ENCODE measurements around the gene KANSL3.
"Not testable (repeated sequence)": the region's sequence is repeated elsewhere in the genome, so short reads cannot be mapped to it uniquely, and the experiment has no call there.

The KANSL3 gene

DNA sequence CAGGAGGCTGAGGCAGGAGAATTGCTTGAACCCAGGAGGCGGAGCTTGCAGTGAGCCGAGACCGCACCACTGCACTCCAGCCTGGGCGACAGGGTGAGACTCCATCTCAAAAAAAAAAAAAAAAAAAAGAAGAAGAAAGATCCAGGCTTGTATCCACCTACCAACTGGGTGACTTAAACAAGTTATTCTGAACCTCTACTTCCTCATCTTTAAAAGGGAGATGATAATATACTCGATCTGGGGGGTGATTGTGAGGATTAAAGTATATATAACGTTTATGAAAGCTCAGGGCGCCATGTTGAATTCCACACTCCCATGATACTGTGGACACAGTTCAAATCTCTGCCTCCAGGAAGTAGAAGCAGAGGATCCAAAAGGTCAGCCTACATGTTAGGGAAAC is 16.7 kb upstream of the KANSL3 start:
- DNase-seq, result not testable (repeated sequence)

DNA sequence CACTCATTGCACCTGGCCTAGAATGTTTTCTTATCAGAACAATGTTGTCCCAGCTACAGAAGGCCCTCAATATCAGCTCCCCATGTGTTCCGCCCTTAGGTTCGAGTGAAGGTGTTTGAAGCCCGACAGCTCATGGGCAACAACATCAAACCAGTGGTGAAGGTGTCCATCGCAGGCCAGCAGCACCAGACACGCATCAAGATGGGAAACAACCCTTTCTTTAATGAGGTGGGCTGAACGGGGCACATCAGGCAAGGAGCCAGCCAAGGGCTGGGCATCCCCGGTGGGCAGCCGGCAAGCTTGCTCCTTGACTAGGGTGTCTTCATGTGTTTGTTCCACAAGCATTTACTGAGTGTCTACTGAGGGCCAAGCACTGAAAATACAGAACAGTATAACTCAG is 13.7 kb upstream of the KANSL3 start:
- no peak for DNase-seq

DNA sequence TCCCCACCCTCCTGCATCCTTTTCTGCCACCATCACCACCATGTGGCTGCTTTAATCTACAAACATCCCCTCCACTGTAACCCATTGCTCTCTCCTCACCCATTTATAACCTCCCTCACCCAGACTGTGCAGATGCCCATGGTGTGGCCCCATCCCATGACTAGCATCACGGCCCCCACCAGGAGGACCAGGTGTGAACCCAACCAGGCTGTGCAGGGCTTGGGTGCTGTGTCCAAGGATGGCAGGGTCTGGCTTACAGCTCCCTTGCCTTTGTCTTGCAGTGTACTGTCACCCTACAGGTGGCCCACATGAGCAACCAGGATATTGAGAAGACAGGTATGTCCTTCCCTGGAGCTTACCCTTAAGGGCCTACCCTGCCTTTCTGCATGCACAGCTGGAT is 11.2 kb upstream of the KANSL3 start:
- no peak for DNase-seq

DNA sequence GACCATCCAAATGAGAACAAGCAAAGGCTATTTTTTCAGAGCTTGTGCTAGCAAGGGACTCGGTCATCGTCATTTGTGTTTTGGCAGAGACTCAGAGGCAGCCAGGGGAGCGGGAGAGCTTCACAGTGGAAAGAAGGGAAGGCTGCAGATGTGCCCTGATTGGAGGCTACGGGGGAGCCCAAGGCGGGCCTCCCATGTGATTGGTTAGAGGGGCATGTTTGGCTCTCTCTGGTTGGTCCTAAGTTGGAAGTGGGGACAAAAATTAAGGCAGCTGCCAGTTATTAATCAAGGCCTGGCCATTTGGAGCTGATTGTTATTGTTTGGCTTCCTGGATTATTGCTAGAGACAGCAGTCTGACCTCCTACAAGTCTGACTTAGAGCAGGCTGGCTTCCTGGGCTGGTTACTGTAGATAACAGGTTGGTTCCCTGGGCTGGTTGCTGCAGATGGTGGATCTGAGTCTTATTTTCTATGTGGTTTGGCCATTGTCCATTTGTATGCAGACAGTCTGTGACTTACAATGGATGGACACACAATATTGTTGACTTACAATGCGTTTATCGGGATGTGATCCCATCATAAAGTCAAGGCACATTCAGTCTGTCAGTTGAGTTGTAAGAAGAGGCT is 10.3 kb upstream of the KANSL3 start:
- no peak for DNase-seq

DNA sequence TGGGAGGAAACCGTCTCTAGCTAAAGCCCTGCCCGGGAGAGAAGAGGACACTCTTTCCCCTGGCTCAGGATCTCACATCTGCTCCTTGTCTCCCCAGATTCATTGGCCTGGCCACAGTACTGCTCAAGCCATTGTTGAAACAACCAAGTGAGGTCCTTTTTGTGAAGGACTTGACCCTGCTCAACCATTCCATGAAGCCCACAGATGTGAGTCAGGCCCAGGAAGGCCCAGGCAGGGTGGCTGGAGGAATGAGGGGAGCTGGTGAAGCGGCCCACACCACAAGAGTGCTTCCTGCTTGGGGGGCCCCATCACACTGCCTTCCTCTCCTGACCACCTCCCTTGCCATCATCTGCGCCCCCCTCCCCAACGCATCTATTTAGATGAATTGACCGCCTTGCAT is 9.6 kb upstream of the KANSL3 start:
- no peak for DNase-seq

DNA sequence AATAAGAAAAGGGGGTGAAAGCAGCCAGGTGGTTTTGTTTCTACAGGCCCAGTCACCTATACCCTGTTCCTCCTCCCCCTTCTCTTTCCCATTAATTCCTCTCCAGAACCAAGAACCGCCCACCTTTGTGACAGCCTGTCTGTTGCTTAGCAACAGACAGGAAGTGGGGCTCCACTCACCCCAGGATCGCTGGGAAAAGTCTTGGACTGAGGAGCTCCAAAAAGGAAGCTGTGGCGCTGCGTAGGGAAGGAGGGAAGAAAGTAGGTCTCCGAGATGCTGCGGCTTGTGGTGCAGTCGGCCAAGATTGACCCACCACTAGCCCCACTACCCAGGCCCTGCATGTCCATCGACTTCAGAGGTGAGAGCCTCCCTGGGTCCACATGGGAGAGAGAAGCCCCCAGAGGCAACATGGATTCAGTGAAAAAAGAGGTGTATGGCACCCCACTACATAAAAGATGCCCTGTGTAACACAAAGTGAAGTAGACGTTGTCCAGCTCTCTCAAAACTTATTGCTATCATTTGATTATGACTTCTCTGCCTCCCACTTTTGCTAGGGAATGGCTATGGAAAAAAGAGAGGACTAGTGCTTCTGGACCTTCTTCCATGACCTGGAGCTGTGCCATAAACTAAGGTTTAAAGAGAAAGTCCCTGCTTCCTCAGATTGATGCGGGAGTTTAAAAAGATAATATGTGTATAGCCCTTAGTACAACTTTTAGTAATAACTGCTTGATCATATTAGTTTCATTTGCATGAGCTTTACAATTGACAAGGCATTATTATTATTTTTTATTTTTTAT is 4.7 kb upstream of the KANSL3 start, which contains the start of gene FER1L5:
Gene FER1L5, plus strand, starts transcription at position 201 of the 797 bp plus-strand sequence. Its CDS starts 73 bp downstream, at position 274.
- no peak for DNase-seq

DNA sequence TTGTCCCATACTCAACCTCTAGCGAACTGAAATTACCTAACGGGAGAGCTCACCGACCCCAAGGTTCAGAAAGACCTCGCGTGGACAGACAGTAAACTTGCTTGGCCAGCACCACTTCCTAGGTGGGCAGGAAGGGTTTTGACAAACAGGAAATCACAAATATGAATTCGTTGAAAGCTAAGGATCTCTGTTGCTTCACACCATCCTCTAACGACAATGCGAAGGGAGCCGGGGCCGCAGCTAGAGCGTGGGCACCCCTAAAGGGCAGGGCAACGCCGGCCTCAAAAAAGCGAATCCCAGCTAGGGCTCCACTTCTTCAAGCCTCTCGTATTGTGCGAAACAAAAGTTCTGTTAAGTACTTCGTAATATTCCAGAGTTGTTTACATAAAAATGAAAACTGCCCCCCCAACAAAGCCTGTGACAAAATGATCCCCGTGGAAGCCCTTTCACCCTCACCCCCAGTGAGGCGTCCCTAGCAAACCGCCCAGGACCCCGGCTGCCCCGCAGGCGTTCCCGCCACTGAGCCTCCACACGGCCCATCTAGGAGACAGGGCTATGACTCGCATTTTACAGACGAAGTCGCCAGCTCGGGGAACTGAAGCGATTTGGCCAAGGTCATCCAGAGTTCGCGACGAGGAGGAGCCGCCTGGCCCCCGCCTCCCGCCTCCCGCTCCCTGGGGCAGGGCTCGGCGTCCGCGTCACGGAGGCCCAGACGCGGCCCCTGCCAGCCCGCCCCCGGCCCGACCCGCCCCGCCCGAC is 548 bp downstream of the KANSL3 start:
- DNase-seq, result peak; percentile 80 to 86

DNA sequence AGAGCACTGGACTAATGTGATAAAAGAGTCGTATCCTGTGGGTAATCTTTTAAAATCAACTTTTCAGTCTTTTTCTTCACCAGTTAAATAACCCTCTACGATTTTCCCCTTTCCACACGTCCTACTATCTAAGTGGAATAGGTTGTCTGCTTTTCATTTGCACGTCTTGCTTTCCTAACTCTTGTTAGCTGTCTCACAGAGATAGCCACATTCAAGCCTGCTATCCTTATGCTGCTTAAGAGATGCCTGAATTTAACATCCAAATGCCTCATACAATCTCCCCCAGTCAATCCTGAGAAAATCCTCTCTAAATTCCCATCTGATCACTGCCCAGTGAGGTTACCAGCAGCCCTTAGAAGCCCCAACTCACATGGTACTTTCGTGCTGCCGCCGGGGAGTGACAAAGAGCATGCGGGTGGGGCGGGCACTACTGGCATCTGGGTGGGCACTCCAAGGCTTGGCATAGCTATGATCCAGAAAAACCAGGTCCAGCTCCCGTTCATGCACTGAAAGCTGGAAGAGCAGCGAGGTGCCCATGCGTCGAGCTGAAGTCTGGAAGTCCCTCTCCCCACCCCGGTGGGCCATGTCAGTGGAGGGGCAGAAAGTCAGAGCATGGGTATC is 1.5 kb downstream of the KANSL3 start:
- DNase-seq, result peak in 1 of 2 experiments; percentile 3

DNA sequence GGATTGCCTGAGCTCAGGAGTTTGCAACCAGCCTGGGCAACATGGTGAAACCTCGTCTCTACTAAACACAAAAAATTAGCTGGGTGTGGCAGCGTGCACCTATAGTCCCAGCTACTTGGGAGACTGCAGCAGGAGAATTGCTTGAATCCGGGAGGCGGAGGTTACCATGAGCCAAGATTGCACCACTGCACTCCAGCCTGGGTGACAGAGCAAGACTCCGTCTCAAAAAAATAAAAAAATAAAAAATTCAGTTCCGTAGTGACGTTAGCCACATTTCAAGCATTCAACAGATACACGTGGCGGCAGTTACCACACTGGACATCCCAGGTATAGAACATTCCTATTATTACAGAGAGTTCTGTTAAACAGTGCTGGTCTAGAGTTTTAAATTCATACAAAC is 4.5 kb downstream of the KANSL3 start:
- no peak for DNase-seq

DNA sequence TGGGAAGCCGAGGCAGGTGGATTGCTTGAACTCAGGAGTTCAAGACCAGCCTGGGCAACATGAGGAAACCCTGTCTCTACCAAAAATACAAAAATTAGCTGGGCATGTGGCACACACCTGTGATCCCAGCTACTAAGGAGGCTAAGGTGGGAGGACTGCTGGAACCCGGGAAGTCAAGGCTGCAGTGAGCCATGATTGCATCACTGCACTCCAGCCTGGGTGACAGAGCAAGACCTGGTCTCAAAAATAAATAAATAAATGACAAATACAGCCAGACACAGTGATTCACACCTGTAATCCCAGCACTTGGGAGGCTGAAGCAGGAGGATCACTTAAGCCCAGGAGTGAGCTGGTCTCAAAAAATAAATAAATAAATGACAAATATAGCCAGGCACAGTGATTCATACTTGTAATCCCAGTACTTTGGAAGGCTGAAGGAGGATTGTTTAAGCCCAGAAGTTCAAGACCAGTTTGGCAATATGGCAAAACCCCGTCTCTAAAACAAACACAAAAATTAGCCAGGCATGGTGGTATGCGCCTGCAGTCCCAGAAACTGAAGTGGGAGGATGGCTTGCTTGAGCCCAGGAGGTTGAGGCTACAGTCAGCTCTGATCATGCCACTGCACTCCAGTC is 6.2 kb downstream of the KANSL3 start:
- no peak for DNase-seq

DNA sequence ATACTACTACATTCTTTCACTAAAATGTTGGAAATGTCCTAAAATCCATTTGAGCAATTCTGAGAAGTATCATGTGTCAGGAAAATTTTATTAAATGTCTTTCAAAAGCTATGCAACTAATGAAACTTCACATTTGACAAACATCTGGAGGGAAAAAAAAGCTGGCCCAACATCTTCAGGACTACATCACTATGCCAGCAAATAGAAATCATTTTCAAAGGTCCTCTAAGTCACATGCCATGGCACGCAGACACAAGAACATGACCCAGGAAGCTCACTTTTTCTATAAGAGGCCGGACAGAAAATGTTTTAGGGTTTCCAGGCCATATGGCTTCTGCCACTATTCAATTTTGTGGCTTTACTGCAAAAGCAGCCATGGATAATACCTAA is 11.6 kb downstream of the KANSL3 start:
- DNase-seq, result no peak

DNA sequence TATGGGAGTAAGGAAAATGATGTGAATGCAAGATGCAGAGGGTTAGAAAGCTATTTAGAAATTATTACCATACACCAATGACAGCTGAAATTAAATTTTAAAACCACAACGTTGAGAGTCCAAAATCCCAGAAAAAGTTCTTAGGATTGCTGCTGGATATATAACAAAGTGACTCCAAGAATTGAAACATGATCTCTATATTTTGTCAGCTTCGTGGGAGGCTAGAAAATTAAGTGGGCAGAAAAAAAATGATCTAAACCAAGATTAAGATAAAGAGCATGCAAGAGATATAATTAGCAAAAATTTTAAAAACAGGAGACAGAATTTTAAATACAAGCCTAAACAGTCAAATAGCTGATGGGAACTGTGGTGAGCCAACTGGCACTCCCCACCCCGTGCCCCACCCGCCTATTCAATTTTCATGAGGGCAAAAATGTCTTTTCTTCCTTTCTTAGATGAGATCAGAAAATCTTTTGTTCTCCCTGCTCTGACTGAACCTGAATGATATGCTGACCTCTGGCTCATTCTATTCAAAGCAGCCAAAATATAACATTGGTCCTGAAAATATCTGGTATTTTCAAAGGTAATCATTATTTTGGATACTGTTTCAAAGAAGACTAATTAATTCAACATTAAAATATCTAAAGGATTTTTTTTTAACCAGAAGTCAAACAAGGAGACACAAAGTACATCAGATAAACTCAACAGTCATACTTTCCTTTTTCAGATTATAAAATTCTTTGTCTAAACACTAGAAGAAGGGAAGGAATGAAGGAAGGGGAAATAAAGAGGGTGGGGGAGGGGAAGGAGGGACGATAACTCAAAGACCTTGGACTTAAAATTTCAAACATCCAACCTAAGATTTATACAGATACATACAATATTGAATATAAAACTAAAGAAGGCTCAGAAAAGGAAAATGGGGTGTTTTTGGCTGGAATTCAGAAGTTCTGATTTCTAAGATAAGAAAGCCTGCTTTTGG is 12.2 kb downstream of the KANSL3 start:
- no peak for DNase-seq

DNA sequence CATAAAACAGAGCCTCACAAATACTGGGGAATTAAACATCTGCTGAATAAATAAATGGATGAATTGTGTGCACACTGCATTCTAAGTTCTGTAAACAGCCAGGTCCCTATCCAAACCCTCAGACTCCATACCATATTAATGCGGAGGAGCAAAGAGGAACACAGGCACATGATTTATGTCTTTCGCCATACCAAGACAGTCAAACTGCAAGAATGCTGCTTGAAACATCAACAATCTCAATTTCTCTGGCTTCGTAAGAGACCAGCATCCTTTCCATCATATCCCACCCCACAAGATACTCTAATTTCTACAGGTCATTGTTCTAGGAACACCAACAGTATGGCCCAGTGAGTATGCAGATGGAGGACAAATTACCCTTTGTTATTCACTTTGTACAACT is 15.0 kb downstream of the KANSL3 start:
- DNase-seq, result no peak

DNA sequence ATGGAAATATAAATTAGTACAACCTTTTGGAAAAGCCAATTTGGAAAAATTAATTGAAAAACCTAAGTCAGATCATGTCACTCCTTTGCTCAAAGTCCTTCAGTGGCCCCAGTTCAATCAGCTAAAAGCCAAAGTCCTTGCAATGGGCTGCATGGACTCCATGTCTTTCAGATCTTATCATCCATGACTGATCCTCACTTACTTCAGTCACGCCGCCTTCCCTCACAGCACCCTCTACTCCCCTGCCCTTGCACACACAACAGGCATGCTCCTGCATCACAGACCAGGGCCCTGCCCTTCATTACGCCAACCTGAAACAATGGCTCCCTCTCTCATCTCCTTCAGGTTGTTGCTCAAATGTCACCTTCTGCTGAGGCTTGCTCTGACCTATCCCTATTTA is 15.6 kb downstream of the KANSL3 start:
- DNase-seq, result no peak

DNA sequence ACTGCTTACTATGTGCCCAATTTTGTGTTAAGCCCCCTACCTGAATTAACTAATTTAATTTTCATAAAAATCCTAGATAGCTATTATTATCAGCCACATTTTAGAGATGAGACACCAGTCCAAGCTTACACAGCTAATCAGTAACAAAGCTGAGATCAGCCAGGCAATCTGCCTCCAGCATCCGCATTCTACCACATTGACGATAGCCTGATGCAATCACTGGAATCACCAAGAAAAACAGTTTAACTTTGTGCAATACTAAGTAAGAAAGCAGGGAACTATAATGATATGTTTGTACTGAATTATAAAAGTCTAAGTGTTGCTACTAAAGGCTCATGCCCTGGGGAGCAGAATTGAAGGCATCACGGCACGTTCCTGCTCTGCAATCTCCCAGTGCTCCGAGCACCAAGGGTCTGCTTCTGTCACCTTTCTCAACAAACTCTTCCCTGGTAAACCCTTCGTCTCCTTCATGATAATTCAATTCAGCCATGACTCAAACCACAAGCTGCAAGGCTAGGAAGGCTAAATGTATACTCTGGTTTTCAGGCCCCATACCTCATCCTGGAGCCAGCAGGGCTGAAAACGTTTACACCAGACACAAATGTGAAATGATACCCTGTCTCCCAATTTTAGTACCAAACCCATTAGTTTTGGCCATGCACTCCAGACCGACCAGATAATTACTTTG is 19.4 kb downstream of the KANSL3 start:
- no peak for DNase-seq

DNA sequence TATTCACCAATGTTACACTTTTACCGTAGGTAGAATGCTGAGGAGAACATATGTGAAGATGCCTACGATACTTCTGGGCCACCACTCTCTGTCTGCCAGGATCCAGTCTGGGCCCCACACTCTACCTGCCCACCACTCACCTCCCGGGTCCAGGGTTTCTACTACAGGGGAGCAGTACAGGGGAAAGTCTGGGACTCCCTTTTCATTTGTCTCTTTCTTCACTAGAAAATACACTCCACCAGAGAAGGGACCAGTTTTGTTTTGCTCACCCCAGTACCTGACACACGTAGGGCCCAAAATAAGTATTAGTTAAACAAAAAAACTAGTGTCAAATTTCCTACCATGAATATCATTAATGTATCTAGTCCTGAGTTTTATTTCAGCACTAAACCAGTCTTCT is 21.1 kb downstream of the KANSL3 start:
- DNase-seq, result no peak

DNA sequence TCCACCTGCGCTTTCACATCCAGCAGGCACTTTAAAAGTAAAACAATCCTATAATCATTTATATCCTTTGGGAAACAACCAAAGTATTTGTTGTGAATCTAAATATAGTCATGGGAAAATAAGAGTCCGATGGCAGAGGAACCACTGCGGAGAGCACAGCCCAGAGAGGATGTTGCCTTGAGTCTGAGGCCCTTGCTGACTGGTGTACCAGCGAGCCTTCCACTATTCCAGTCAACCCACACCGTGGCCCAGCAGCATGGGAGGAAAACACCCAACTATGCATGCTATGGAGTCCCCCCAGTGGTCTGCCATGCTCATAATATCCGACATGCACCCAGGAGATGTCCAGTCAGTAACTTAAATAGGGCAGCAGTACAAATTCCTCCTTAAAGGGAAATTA is 21.6 kb downstream of the KANSL3 start:
- no peak for DNase-seq

DNA sequence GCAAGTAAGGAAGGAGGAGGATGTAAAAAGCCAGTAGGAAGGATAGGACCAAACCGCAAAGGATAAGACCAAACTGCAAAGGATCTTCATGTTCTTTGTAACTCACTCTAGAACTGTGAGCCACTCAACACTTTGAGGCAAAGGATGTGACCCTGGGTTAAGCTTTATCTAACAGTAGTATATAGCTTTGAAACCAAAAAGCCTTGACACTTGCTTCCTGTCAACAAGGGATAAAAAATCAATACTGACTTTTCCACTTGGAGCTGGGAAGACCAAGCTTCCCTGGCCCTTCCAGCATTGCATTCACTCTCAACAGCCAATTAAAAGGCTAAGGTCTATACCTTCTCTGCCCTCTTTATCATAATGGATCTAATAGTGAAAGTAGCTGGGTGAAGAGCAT is 22.0 kb downstream of the KANSL3 start:
- no peak for DNase-seq

DNA sequence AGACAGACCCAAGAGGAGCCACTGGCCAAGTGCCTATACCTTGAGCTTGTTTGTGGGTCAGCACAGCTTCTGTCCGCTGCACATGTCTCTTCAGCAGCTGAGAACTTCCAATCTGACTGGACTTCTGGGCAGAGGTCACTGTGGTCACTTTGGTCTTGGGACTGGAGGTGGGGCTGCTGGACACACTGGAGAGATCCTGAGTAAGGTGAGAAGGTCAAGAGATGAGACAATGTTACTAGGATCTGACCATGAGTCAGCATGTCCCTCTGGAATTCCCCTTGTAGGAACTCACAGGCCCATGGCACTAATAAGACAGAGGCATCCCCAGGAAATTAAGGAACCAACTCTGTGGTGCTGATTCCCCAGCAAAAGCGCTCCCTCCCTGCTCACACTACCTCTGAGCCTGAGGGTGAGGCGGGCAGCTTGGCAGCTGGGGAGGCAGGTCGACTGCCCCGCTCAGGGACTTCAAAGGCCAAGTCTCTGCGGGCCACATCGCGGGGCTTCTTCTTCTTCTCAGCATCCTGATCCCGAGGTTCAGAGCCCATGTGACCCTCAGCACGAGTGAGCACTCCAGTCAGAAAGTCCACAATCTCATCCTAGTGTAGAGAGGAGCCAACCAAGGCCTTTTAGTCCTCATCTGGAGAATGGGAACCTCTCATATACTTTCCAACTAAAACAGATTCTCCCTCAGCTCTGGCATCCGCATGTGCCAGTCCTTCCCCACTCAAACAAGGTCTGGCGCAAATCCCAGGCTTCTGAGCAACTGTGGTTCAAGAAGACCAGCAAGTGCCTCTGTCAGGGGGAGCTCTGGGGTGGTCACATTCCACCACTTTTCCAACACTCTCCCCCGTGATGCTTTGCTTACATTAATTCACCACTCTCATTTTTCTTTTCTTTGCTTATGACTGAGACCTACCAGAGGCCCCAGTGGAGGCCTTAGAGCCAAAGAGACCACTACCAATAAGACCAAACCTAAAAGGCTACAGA is 29.4 kb downstream of the KANSL3 start:
- no peak for DNase-seq

DNA sequence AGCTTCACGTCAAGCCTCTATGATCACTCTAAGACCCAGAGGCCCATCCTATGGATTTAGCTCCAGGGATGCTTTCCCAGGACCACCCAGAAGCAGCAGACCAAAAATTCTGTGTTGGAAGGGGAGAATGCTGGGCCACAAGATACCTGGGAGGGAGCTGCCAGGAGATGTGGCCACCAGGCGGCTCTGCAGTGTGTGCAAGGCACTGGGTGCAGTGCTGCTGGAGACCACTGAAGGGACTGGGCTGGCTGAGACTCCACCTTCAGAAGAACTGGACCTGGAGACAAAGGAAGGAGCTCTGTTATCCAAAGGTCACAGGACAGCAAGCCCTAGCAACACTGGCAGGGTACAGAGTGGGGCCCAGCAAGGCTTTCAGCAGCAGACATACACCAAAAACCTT is 34.0 kb downstream of the KANSL3 start:
- no peak for DNase-seq
